ENCODE results near the gene PHYHD1.
A peak's percentile ranks its signal among the peaks of the same experiment; 100 is the strongest.
"Not testable (repeated sequence)": the region's sequence is repeated elsewhere in the genome, so short reads cannot be mapped to it uniquely, and the experiment has no call there.

Gene PHYHD1

GRCh38 chr9:128927731-128928411 lies 7.1 kb downstream of the PHYHD1 start:
- DNase-seq, result peak in 3 of 4 experiments; percentile 17 to 23 (median 18)

DNA sequence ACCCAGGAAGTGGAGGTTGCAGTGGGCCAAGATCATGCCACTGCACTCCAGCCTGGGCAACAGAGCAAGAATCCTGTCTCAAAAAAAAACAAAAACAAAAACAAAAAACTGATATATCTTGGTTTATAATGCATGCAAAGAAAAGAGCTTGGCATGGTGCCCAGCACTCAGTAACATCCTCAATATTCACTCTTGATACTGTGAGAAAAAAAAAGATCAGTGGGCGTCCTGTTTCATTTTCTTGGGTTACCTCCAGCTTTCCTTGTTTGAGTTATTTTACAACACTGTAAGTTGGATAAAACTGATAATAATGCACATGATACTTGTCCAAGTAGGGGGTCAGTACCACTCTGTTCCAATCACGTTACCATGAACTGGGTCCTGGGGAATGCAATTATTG lies 7.8 kb downstream of the PHYHD1 start:
- no peak for DNase-seq

DNA sequence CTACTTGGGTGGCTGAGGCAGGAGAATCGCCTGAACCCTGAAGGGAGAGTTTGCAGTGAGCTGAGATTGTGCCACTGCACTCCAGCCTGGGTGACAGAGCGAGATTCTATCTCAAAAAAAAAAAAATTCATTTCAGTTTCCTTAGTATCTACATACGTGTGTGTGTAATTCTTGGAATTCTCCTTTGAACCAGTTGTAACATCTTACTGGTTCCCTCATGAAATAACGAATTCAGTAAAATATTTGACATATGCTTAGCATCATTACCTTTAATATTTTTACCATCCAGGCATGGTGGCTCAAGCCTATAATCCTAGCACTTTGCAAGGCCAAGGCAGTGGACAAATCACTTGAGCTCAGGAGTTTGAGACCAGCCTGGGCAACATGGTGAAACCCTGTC lies 8.8 kb downstream of the PHYHD1 start:
- DNase-seq, result no peak

DNA sequence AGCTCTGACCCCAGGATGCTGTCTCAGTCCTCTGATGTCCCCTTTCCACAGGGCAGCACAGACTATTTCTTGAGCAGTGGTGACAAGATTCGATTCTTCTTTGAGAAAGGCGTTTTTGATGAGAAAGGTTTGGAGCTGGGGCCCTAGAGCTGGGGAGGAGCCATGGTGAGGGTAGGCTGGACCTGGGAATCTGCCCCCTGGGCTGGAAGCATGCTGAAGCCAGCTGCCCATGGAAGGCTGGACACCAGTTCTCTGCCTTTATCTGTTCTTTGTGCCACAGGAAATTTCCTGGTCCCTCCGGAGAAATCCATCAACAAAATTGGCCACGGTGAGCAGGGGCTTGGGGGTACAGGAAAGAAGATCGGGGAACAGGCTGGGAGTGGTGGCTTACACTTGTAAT lies 12.9 kb downstream of the PHYHD1 start:
- no peak for DNase-seq

- no peak for DNase-seq
These were observed 15.5 kb downstream of the PHYHD1 start for GRCh38 chr9:128936171-128936865.

DNA sequence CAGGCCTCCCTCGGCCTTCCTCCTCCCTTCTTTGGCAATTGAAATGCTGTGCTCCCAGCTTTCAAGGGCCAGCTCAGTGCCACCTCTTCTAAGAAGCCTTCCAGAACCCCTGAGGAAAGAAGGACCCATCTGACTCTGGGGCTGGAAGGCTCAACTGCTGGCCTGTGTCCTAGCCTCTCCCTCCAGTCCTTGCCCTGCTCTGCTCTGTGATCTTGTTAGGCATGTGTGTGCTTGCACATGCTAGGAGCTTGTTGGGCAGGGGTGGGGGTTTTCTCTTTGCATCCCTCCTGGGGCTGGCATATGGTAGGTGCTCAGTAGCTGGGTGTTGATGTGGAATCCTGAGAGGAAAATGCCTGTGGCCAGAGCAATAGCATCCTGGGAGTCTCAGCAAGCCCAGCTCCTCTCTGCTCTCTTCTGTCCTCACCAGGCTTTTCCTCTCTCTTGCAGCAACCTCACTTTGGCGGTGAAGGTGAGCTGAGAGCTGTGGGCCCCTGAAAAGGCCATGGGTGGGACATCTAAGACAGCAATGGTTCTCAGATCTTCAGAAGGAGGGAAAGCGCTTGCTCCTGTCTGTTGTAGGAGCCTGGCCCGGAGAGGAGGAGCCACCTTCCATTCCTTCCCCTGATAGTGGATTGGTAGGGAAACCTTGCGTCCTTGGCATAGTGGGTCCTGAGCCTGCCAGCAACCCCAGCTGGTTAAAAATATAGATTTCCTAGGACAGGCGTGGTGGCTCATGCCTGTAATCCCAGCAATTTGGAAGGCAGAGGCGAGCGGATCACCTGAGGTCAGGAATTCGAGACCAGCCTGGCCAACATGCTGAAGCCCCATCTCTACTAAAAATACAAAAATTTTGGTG lies 16.8 kb downstream of the PHYHD1 start:
- no peak for DNase-seq

DNA sequence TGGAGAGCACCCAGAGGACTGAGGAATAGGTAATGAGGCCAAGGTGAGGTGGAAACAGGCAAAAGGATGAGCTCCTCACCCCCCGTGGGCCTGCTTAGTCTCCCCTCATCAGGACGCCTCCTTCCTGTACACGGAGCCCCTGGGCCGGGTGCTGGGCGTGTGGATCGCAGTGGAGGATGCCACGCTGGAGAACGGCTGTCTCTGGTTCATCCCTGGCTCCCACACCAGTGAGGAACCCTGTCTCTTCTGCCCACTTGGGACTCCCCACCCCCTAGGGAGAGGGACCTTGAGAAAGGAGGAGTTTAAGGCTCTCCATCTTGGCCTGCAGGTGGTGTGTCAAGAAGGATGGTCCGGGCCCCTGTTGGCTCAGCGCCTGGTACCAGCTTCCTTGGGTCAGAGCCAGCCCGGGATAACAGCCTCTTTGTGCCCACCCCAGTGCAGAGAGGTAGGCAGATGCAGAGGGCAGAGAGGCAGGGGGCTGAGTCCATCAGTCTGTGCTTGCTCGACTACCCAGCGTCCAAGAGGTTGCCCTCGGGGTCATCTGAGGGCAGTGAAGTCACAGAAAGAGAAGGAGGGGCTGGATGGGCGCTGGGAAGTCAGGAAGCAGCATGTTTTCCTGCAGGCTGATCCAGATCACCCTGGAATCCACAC lies 19.6 kb downstream of the PHYHD1 start:
- DNase-seq, result no peak

DNA sequence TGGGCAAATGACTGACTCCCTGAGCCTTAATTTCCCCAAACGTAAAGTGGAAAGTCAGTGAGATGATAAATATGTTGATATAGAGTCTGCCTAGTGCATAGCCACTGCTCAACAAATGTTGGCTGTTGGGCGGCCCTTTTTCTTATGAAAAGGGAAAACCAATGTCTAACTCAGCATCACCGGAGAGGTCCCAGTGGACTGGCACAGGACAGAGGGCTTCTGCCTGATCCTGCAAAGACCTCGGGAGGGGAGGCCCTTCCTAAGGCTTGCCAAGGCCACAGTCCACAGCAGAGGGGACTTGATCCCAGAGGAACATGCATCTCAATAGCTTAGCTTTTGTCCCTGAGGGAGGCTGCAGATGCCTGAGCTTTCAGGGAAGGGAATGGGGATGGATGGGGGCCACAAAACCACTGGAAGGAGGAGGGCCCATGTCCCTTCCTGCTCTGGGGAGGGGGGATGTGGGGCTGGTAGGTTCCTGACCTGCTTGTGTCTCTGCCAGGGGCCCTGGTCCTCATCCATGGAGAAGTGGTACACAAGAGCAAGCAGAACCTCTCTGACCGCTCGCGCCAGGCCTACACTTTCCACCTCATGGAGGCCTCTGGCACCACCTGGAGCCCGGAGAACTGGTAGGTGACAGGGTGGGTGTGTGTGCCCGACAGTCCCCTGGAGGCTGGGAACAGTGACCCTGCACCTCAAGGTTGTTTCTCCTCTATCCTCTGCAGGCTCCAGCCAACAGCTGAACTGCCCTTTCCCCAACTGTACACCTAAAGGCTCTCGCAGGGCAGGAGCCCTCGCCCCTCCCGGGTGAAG lies 20.4 kb downstream of the PHYHD1 start:
- no peak for DNase-seq

DNA sequence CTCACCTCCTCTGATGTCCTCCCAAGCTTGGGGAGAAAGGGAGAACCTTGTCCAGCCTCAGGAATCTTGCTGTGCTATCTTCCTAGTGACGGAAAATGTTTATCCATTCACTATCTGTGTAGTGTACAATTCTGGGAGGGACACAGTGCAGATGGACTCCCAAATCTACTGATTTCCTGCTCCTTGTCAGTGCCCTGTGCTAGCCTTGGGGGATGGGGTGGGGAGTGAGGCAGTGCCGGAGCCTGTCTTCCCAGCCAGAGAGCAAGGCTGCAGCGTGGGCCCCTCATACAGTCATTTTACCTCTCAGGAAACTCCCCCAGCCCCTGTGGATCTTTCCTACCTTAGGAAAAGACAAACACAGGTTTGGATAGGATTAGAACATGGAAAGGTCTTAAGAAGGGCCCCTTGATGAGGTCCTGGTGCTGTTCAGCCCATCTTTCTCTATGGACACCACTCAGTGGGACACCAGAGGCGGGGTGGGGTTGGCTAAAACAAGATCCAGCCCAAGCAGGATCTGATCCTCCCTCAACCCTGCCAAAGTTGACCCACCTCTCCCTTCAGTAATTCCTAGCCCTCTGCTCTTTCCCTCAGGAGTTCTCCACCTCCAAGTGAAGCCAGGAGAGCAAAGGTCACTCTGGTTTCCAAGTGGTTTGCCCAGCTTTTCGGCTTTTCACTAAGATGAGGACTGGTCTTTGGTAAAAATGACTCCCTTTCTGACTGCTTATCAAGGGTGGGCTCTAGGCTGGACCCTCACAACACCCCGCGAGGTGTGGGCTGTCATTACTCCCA lies 23.2 kb downstream of the PHYHD1 start:
- DNase-seq, result no peak

- not testable (repeated sequence) for DNase-seq
These were observed 24.2 kb downstream of the PHYHD1 start for GRCh38 chr9:128944966-128945365.

- no peak for DNase-seq
These were observed 25.2 kb downstream of the PHYHD1 start for GRCh38 chr9:128945798-128946501.

GRCh38 chr9:128946571-128947276 lies 25.9 kb downstream of the PHYHD1 start:
- no peak for DNase-seq

GRCh38 chr9:128947277-128947526 lies 26.4 kb downstream of the PHYHD1 start:
- DNase-seq, result no peak

GRCh38 chr9:128947527-128948301 lies 26.9 kb downstream of the PHYHD1 start, which contains the start of the genes DOLK and NUP188:
Gene DOLK (minus strand): TSS chr9:128947603. CDS start chr9:128947303, 300 bp downstream.
Gene NUP188 (plus strand): TSS chr9:128947699. CDS start chr9:128947720, 21 bp downstream.
- DNase-seq, result peak; percentile 97 to 99 (median 98)

- not testable (repeated sequence) for DNase-seq
These were observed 40.6 kb downstream of the PHYHD1 start for GRCh38 chr9:128961403-128961802.

- no peak for DNase-seq
These were observed 48.7 kb downstream of the PHYHD1 start for GRCh38 chr9:128969491-128969890.

GRCh38 chr9:128972956-128973355 lies 52.2 kb downstream of the PHYHD1 start:
- DNase-seq, result no peak

- no peak for DNase-seq
These were observed 58.3 kb downstream of the PHYHD1 start for GRCh38 chr9:128979111-128979510.

DNA sequence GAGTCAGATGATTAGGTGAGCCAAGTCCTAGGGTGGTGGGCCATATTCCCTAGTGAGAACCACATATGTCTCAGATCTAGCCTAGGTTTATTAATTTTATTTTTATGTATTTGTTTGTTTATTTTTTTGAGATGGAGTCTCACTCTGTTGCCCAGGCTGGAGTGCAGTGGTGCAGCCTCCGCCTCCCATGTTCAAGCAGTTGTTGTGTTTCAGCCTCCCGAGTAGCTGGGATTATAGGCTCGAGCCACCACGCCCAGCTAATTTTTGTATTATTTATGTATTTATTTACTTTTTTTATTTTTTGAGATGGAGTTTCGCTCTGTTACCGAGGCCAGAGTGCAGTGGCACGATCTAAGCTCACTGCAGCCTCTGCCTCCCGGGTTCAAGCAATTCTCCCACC lies 62.8 kb downstream of the PHYHD1 start:
- DNase-seq, result no peak

Measured in activated CD4-positive, CD25-positive, alpha-beta regulatory T cell (primary cell).